IPS-11a (cell line): ENCODE data around the gene C1orf198.

ENCODE experiments used
- H3K4me3 ChIP-seq: one replicate; pipeline ENCODE4 v1.5.1; 2013; ENCODE audit warnings: low read depth, low read length, control low read depth

The C1orf198 gene

DNA sequence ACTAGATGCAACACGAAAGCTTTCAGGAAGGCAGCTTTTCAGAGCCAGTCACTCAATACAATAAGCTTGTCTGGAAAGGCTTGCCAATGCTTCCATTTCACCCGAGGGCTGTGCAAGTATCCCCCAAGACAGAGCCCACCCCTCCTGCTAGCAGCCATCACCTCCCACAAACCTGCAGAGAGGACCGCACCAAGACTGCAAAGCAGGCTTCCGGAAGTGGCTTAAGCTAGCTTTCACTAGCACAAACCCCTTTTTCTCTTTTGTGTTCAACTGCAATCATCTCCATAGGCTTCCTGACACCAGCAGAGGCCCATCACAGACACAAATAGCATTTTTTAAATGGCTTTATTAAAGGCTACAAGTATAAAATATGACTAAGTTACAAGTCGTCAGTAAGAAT, 31.5 kb downstream of the C1orf198 start:
- H3K4me3 ChIP-seq = no peak overlapping the region

DNA sequence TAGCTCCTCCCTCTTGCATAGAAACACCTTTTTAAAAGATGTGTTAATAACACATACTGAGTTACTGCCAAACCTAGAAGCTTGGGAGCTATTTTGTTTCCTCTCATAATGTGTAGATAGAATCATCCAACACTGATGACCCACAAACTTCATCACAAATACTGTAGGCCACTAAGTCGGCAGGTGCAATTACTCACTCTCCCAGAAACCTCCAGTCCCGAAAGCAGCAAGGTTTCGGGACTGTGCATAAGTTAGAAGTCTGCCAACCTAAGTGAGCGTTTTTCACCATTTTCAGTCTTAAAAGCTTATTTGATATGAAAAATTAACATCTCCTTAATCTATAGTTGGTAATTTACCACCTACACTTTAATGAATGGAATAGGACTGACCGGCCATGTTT, 32.0 kb downstream of the C1orf198 start:
- H3K4me3 ChIP-seq = no peak overlapping the region

DNA sequence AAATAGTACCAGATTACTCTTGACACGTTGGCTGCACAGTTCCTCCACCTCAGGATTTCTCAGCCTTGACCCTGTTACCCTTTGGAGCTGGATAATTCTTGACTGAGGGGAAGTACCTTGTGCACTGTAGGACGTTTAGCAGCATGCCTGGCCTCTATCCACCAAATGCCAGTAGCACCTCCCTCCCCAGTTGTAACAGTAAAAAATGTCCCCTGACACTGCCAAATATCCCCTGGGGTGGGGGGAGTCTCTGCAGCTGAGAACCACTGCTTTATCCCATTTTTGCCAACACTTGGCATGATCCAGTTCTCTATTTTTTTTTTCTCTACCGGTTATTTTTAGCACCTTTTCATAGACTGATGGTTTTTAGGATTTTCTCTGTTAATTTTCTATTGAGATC, 34.0 kb downstream of the C1orf198 start:
- no peak overlapping the region for H3K4me3 ChIP-seq

DNA sequence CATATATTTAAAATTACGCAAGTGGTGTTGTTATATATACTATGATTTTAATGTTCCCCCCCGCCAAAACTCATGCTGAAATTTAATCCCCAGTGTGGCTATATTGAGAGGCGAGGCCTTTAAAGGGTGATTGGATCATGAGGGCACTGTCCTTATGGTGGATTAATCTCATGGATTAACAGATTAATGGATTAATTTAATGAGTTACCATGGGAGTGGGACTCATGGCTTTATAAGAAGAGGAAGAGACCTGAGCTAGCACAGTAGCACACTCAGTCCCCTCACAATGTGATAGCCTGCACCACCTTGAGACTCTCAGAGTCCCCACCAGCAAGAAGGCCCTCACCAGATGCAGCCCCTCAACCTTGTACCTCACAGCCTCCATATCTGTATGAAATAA, 34.8 kb downstream of the C1orf198 start:
- H3K4me3 ChIP-seq = no peak overlapping the region

DNA sequence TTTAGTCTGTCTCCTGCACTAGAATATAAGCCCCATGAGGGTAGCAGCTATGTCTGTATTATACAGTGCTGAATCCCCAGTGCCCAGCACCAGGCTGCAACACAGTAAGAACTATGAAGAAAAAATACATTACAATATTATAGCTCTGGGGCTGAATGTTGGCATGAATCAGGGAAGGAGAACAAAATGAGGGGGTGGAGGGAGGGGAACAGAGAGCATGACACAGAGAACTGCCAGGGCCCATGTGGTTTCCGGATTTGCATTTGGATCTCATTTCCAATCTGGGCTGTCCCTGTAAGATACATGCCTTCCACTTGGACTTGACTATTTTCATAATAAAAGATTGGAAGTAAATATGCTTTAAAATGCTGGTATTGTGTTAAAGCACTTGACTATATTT, 35.8 kb downstream of the C1orf198 start:
- no peak overlapping the region for H3K4me3 ChIP-seq

DNA sequence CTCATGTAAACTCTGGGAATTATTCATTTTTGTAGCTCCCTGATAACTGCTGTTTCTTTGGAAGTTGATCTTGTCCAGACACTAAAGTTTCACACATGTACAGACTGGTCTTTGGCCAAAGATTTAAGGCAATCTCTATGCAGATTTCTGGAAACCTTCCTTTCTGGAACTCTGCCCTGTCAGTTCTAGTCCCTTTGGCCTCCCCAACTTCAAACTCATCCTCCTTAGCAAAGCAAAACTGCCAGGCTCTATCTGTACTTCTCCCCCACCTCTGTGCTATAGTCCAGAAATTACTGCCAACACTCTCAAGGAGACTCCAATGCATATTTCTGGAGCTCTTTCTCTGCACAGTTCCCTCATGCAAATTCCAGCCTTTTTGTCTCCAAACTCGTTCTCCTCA, 36.5 kb downstream of the C1orf198 start:
- H3K4me3 ChIP-seq = no peak overlapping the region

DNA sequence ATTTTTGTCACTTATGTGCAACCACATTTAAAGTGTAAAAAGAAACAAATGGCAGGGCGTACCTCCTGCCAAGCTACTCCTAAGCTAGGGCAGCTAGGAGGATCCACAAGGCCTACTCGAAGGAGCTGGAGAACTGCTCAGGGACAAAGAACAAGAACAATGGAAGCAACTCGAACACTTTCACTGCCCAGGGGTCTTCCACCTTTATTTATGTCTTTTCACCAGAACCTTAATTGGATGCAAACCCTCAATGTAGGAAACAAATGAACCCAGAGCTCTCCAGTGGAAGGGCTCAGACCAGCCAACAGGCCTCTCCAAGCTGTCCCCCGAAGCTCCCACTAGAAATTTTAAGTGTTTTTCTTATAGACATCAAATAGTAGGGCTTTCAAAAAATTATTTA, 39.9 kb downstream of the C1orf198 start:
- no peak overlapping the region for H3K4me3 ChIP-seq

DNA sequence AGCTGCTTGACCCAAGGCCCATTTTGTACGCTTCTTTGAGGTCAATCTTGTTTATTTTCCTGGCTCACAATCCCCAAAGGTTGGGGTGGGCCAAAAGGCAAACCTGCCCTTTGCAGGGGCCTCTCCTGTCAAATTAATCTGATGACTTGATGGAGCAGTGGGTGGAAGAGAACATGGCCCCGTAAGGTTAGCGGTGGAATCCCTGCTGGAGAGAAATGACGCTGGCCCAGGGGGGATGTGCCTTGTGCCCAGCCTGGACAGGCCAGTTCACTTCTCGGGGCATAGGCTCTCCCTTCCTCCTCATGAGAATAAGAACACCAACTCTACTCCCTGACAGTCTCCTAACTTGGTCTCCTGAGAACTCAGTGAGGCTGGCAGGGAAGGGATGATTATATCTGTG, 40.5 kb downstream of the C1orf198 start:
- no peak overlapping the region for H3K4me3 ChIP-seq

DNA sequence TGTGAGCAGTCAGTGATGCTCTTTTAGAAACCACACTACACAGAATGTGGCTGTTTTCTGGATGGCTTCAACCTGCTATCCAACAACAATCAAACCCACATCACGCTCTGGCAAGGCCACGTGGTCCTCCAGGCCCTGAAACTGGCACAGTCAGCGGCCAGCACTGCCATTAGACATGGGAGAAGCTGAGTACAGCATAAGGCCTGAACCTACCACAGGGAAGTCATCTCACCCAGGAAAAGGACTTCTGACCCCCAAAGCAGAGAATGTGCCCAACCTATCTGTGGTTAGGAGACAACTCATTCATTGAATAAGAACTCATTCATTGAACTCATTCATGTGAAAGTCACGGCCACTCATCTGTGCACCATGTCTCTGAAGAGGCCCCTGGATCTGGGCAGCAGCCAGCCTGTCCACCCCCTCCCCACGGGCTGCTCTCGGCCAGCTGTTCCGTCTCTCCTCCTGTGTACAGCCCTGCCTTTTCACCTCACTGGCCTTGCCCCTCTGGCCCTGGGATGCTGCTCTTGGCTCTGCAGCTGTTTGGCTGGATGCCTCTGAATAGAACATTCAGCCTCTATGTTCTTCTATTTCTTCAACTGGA, 41.1 kb downstream of the C1orf198 start:
- H3K4me3 ChIP-seq = no peak overlapping the region

DNA sequence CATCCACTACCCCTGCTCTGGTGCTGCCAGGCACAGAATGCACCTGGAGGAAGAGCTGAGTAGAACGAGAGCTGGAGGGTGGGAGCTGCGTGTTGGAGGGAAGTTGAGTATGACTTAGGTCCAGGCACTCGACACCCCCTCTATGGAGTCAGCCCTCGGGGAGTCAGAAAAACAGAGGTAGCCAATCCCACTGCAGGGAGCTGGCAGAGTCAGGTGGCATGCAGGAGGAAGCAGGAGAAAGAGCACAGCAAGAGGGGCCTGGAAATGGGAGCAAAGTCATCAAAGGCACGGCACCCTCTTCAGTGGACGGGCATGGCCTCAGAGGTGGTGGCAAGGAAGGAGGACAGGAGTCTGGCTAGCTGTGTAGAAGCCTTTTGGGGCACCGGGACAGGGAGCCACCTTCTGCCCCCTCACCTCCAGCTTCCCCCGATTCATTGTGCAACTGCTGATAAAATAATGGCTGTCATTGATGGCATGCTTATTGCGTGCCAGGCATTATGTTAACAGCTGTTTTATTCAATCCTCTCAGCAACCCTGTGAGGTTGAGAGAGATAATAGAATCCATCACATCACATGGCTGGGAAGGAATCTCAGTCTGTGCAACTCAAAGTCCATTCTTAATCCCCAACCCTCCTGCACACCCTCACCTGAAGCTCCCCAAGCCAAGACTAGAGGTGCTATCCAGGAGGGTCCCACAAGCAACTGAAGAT, 42.0 kb downstream of the C1orf198 start:
- H3K4me3 ChIP-seq = no peak overlapping the region

DNA sequence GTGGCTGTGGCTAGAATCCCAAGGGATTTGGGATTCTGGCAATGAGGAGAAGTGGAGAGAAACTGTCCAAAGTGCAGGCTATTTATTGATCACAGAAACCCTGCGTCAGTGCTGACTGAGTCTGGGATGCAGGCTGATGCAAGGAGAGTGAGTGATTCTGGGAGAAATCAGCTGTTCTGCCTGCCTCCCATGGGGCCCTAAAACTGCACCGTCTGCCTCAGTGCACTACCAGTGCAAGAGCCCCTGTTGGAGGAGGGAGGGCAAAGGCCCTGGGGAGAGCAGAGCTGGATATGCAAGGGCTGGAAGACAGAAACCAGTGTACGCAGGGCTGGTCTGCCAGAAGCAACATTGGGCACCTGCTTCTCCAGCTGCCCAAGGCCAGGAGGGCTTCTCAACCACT, 42.6 kb downstream of the C1orf198 start:
- no peak overlapping the region for H3K4me3 ChIP-seq

DNA sequence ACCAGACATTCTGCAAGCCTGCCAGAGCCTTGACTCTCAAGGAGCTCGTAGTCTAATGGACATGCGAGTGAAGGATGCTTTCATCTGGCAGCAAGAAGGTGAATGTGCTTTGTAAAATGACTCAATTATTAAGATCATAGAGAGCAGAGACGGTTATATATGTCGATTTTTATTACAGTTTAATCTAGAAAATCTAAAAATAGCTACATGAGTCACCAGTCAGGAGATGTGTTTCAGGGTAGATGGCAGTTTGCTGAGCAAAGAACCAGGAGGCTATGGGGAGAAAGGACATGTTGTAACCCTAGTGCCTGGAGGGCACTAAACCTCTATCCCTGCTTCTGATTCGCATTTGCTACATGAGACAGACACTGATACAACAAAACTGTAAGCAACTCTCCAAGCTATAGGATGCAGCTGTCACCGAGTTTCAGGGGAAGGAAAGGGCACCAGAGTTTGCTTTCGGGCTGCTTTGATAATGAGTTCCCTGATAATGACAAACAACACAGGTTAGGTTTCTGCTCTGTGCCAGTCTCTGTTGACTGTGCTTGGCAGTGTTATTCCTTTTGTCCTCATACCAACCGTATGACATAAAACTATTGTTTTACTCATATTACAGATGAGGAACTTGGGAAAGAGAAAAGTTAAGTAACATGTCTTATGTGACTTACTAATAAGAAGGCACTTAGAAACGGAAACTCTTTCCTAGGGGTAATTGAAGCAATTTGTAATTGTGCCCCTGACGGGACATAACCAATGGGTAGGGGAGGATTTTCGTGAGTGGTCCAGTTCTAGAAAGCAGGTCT, 43.2 kb downstream of the C1orf198 start:
- no peak overlapping the region for H3K4me3 ChIP-seq

DNA sequence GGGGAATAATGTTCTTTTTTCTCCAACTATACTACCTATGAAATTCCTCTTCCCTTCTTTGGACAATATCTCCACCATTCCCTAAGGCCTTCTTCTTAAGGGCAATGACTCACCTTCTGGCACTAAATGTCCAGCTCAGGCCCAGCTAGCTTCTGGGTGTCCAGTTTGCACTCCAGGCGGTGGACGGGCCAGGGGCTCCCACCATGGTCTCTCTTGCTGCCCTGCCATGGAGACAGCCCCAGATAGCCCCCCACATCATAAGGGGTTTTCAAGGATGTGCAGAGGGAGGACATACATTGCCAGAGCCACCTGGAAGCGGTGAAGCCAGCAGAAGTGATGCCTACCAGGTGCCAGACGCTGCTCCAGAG, 43.8 kb downstream of the C1orf198 start:
- no peak overlapping the region for H3K4me3 ChIP-seq

DNA sequence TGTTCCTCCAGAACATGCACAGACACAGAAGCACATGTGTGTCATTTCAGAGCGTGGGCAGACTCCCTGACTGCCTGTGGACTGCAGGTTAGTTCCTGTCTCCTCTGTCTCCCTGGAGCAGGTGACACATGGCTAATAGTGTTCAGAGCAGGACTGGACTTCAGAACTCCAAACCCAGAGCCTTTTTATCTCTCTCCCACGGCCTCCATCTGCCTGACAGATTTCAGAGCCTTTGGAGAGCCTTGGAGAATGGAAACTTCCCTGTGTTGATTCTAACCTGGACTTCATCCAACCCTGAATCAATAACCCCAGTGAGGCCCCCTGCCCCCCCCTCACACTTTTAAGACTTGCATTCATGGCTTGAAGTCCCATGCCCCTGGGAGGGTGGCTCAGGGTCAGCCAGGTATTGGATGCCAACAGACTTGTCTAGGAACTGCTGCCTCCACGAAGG, 44.4 kb downstream of the C1orf198 start:
- no peak overlapping the region for H3K4me3 ChIP-seq

DNA sequence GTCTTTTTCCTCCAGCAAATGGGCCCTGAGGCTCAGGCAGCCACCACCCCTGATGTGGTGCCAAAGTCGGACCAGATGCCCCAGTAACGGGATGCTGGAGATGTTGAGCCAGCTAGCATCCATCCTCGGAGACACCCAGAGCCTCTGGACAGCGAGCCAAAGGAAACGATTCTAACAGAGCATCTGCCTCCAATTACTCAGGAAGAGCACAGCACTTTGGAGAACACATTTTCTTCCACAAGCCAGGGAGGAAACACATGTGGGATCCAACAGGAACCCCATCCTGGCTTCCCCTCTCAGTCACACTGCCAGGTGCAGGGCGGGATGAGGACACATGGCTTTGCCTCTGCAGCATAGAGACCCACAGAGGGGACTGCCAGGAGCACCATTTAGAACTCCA, 44.9 kb downstream of the C1orf198 start:
- no peak overlapping the region for H3K4me3 ChIP-seq

DNA sequence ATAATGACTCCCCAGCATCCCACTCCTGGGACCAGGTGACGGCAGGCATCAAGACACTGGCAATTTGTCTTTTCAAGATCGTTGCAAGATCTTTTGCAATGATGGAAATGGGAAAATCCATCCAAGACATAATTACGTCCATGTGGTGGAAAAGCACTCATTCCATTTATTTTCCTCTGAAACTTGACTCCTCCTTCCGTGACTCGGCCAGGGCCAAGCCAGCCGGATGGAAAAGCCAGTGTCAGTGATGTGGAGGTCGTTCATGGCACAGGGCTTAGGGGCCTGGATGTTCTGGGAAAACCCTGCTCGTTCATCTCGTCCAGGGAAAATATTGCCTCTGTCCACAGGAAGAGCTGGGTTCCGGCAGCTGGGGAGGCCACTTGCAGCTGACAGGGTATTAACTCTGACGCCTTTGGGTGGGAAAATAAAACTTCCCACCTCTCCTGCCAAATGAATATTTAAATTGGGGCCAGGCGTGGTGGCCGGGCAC, 46.2 kb downstream of the C1orf198 start:
- no peak overlapping the region for H3K4me3 ChIP-seq

DNA sequence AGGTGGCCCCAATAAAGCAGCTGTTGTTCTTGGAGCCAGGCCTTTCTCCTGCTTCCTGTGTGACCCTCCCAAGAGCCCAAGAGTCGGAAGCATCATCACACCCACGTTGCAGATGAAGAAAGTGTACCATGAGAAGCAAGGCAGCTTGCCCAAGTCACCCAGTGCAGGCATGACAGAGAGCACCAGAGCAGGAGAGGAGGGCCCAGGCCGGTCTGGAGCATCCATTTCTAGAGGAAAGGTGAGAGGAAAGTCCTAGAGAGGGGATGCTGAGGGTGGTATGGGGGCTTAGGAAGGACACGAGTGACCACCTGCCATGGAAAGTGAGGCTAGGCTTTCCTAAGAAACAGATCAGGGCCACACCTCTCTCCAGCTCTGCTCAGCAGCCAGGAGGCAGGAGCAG, 47.0 kb downstream of the C1orf198 start:
- H3K4me3 ChIP-seq = no peak overlapping the region

DNA sequence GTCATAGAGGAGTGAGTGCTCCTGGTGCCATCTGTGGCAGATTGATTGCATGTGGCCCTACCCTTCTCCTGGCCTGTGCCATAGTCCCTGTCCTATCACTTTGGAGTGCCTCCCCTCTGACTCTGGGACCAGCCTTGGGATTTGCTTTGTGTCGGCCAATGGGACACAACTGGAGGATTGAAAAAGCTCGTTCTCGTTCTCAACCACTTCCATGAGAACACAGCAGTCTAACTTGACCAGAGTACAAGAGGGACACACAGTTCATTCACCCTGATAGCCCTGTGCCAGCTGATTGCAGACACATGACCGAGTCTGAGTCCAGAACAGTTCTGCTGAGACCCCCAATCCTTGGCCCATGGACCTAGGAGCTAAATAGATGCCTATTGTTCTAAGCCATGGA, 47.8 kb downstream of the C1orf198 start:
- no peak overlapping the region for H3K4me3 ChIP-seq

DNA sequence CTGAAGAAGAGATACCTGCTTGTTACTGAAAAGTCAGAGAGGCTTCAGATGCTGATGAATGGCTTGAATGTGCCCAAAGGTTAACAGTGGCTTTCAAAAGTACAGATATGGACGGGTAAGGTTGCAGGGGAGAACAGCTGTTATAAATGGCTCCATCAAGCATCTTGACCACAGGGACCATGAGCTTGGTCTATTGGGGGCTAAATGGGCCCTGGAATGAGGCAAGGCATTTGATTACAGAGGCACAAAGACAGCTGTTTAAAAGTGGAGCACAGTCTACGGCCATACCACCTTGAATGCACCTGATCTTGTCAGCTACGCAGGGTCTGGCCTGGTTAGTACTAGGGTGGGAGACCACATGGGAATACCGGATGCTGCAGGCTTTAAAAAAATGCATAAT, 48.3 kb downstream of the C1orf198 start:
- no peak overlapping the region for H3K4me3 ChIP-seq

DNA sequence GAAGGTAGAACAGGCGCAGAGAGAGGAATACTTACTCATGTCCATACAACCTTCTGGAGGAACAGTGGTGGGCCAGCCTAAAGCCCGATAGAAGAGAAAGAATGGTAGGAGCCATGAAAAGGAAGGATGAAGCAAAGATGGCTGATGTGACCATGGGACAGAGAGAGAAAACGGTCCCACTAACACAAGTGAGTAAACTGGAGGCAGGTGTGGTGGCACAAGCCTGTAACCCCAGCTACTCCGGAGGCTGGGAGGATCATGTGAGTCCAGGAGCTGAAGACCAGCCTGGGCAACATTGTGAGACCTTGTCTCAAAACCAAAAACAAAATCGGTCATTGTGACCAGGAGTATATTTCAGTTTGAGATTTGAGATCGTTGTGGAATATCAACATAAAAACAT, 49.4 kb downstream of the C1orf198 start:
- no peak overlapping the region for H3K4me3 ChIP-seq

DNA sequence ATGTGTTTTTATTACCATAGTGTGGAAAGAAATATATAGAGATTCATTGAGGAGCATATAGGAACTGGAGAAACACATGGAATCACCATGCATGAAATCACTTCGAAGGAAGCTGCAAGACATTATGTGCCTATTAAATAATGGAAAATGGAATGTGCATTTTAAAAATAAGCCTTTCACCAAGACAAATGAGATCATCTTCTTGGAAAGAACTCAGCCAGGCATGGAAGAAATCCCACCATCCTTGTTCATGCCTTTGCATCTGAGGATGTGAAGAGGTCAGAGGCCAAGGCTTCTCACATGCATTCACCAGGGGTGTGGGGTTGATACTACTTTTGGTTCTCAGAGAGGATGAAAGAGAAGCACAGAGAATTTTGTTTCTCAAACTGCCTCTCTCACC, 50.0 kb downstream of the C1orf198 start:
- H3K4me3 ChIP-seq = no peak overlapping the region

DNA sequence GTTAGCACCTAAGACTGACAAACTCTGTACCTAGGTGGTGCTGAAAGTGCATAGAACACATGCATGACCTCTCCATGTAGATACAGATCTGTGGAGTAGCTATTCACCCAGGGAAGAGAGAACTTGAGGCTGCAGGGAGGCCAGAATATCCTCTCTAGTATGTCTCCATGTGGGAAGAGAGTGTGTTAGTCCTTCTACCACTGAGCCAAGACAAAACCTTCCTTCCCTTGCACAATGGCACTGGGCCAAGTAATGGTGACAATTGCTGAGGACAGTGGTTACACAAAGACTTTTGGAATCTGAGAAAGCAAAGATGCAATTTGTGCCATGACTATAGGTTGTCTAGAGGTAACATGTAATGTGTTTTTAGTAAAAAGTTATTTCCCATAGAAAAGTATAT, 52.3 kb downstream of the C1orf198 start:
- H3K4me3 ChIP-seq = no peak overlapping the region
